Astrocyte (in vitro differentiated cells and primary cell): ENCODE data around the gene TBC1D22B.

ENCODE experiments used
- EZH2 ChIP-seq: IDR thresholded peaks from 2 replicates; pipeline ENCODE4 v1.6.1; 2012; ENCODE audit warnings: mild to moderate bottlenecking, low read length, inconsistent platforms; ENCODE audit not compliant: insufficient read depth
- TF ChIP-seq, protein P1 (sequence below): IDR thresholded peaks from 2 replicates; pipeline ENCODE4 v1.5.1; 2011; ENCODE audit warnings: low read depth, mild to moderate bottlenecking, inconsistent platforms, low read length, moderate library complexity; ENCODE audit not compliant: insufficient read depth

GRCh38 chr6:37304766-37305165, 47.2 kb downstream of the TBC1D22B start:
- TF ChIP-seq, protein P1, sequence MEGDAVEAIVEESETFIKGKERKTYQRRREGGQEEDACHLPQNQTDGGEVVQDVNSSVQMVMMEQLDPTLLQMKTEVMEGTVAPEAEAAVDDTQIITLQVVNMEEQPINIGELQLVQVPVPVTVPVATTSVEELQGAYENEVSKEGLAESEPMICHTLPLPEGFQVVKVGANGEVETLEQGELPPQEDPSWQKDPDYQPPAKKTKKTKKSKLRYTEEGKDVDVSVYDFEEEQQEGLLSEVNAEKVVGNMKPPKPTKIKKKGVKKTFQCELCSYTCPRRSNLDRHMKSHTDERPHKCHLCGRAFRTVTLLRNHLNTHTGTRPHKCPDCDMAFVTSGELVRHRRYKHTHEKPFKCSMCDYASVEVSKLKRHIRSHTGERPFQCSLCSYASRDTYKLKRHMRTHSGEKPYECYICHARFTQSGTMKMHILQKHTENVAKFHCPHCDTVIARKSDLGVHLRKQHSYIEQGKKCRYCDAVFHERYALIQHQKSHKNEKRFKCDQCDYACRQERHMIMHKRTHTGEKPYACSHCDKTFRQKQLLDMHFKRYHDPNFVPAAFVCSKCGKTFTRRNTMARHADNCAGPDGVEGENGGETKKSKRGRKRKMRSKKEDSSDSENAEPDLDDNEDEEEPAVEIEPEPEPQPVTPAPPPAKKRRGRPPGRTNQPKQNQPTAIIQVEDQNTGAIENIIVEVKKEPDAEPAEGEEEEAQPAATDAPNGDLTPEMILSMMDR: no peak
- no peak for TF ChIP-seq EZH2
